Psoas muscle (tissue), 8 donors: ENCODE results near the gene CNNM3. TPM values are rescaled to one million over a fixed set of nuclear protein-coding genes. Genes with fewer than 3 reads are reported as not detected.
A peak's percentile ranks its signal among the peaks of the same experiment; 100 is the strongest.
"Not testable (repeated sequence)": the region's sequence is repeated elsewhere in the genome, so short reads cannot be mapped to it uniquely, and the experiment has no call there.

ENCODE experiments used
- ATAC-seq, 4 donors: fragments of 200-7000 bp; cut with Tn5 transposase; one replicate each; pipeline ENCODE4 v1.9.1; 2020; ENCODE audit warnings: moderate library complexity in 3 of 4, mild to moderate bottlenecking in 2 of 4
- DNase-seq, 2 donors: peaks; one replicate each; pipeline ENCODE4 v3.0.0-alpha.2; 2020
- H3K27ac ChIP-seq: fragments of 200-600 bp; one replicate; pipeline ENCODE4 v1.8.0; 2022
- H3K27me3 ChIP-seq, 3 donors: fragments of 200-600 bp in 1 of 3; one replicate each; pipeline versions ENCODE4 v1.6.1 to v1.8.0; 2013 to 2022; ENCODE audit warnings: low read length in 2 of 3, mild to moderate bottlenecking in 2 of 3, moderate library complexity in 1 of 3; ENCODE audit not compliant: insufficient read depth in 3 of 3
- H3K36me3 ChIP-seq, 2 donors: fragments of 200-600 bp in 1 of 2; one replicate each; pipeline versions ENCODE4 v1.6.1 to v1.8.0; 2013 to 2022; ENCODE audit warnings: low read depth in 1 of 2, mild to moderate bottlenecking in 1 of 2, moderate library complexity in 1 of 2; ENCODE audit not compliant: insufficient read depth in 1 of 2
- H3K4me1 ChIP-seq: fragments of 200-600 bp; one replicate; pipeline ENCODE4 v1.8.0; 2022
- H3K4me3 ChIP-seq: fragments of 200-600 bp; one replicate; pipeline ENCODE4 v1.8.0; 2022; ENCODE audit warnings: mild to moderate bottlenecking
- H3K9me3 ChIP-seq: fragments of 200-600 bp; one replicate; pipeline ENCODE4 v1.8.0; 2022
- CTCF ChIP-seq: fragments of 200-600 bp; IDR thresholded peaks from one replicate; pipeline ENCODE4 v1.8.0; 2022; ENCODE audit warnings: antibody characterized with exemption
- WGBS, 3 donors: extraction: QIAGEN DNeasy Blood & Tissue Kit; methylation state at CpG; one replicate each; pipeline versions ENCODE4 v1.1.6 to v1.1.7; 2013; 5-methylcytosine and 5-hydroxymethylcytosine counted together
- intact Hi-C, 2 donors: fragments of 100-400 bp; cut with DNase I; formaldehyde crosslinking; loops; one replicate each; pipeline versions ENCODE4 v1.11.0 to v1.14.2; 2022
- polyA plus RNA-seq, 3 donors: library from polyadenylated mRNA; stranded (reverse); fragments of 200-250 nt; gene quantifications; one replicate each; pipeline ENCODE4 v1.2.3, GENCODE V29; 2013
- total RNA-seq, 4 donors: library from RNA; stranded (reverse); fragmentation: NEBNext Ultra II Directional in 2 of 4; extraction: Animal tissue kit (Norgen Biotek cat#: 25700) in 2 of 4; gene quantifications; one replicate each; pipeline versions ENCODE4 v1.2.1 to v1.2.4, GENCODE V29; 2021 to 2023
- donor health status: healthy with polysubstance abuse.
- donor health status: DM: no; HTN: no; CAD: no; lungs with moderate emphysema.
- donor health status: Bipolar disorder and iron deficiency.
- donor health status: healthy.
- donor health status: DM: yes; HTN: yes; CAD: no.
- donor health status: DM: no; HTN: no; CAD: no.
- donor health status: DM: no; HTN: no; CAD: no.
- donor health status: DM: yes; HTN: yes; CAD: no.

Gene CNNM3
- total and polyA plus RNA-seq, 7 donors: 4.2 to 12.6 (median 7.7) TPM

- no peak overlapping the region for H3K4me3 ChIP-seq
- peaks cover 0 to 15% of the 10 kb centered on the region in 2 donors for H3K36me3 ChIP-seq
- peak in 1 of 4 donors; percentile 18 for ATAC-seq
- WGBS, 3 donors: 44 to 69% (median 56%) methylated on average over 17 of the region's 17 CpGs
- DNase-seq: no peak
- peaks cover 28% of the 10 kb centered on the region for H3K4me1 ChIP-seq
- intact Hi-C loops: no loop called here
- TF ChIP-seq CTCF: no peak
- no peaks in the 10 kb centered on the region for H3K9me3 ChIP-seq
- H3K27me3 ChIP-seq: no peaks in the 10 kb centered on the region
- peak overlapping the region; percentile 69 for H3K27ac ChIP-seq
Measured at GRCh38 chr2:96792772-96793749, 23.0 kb upstream of the CNNM3 start.

- no peak for ATAC-seq
- Histone ChIP-seq H3K36me3 (peaks cover 0 to 35% of the 10 kb centered on the region in 2 donors), H3K9me3 (no peaks in the 10 kb centered on the region), H3K4me1 (peaks cover 24% of the 10 kb centered on the region), H3K4me3 (no peak overlapping the region), H3K27ac (no peak overlapping the region), H3K27me3 (no peaks in the 10 kb centered on the region)
- DNase-seq: no peak
- TF ChIP-seq CTCF: no peak
- 94 to 96% (median 95%) methylated on average over 6 of the region's 6 CpGs for WGBS, 3 donors
- intact Hi-C loops: no loop called here
Measured at GRCh38 chr2:96795076-96795475, 21.0 kb upstream of the CNNM3 start.

- H3K4me1 ChIP-seq: peaks cover 31% of the 10 kb centered on the region
- H3K27me3 ChIP-seq, H3K9me3 ChIP-seq, ATAC-seq, H3K4me3 ChIP-seq, H3K27ac ChIP-seq, DNase-seq, intact Hi-C loops: not testable (repeated sequence)
- H3K36me3 ChIP-seq: peaks cover 0 to 39% of the 10 kb centered on the region in 2 donors
- WGBS, 3 donors: 91% methylated on average over 6 of the region's 6 CpGs
Measured at GRCh38 chr2:96796497-96796896, 19.6 kb upstream of the CNNM3 start.

GRCh38 chr2:96797066-96797625 is 18.9 kb upstream of the CNNM3 start:
- no peaks in the 10 kb centered on the region for H3K27me3 ChIP-seq
- peaks cover 0 to 45% of the 10 kb centered on the region in 2 donors for H3K36me3 ChIP-seq
- no peaks in the 10 kb centered on the region for H3K9me3 ChIP-seq
- WGBS, 3 donors: 90 to 92% (median 91%) methylated on average over 21 to 23 of the region's 23 CpGs
- H3K27ac ChIP-seq: no peak overlapping the region
- peaks cover 27% of the 10 kb centered on the region for H3K4me1 ChIP-seq
- intact Hi-C loops: no loop called here
- no peak for DNase-seq
- no peak overlapping the region for H3K4me3 ChIP-seq
- TF ChIP-seq CTCF: no peak
- no peak for ATAC-seq
